Fibroblast of the aortic adventitia (primary cell): Measurements from ENCODE around the gene MLC1. TPM values are rescaled to one million over a fixed set of nuclear protein-coding genes. Genes with fewer than 3 reads are reported as not detected.

Experiments
- DNase-seq: peaks from one replicate; pipeline ENCODE4 v3.0.0-alpha.2; 2010; ENCODE audit warnings: low read depth
- H3K4me3 ChIP-seq: 2 replicates; pipeline ENCODE4 v1.5.1; 2011; ENCODE audit warnings: low read depth, mild to moderate bottlenecking, control low read depth, low read length, moderate library complexity
- total RNA-seq: library from RNA; depleted of rRNA; stranded (reverse); fragments of >200 nt; gene quantifications from 2 replicates; pipeline ENCODE4 v1.2.3, GENCODE V29; 2012; ENCODE audit warnings: low replicate concordance
- TF ChIP-seq, protein P1 (sequence below): IDR thresholded peaks from 2 replicates; pipeline ENCODE4 v1.5.1; 2011; ENCODE audit warnings: mild to moderate bottlenecking, low read length, control low read depth, inconsistent platforms; ENCODE audit not compliant: insufficient read depth

Gene MLC1
- total RNA-seq, 1 donor: 0.09 TPM

DNA sequence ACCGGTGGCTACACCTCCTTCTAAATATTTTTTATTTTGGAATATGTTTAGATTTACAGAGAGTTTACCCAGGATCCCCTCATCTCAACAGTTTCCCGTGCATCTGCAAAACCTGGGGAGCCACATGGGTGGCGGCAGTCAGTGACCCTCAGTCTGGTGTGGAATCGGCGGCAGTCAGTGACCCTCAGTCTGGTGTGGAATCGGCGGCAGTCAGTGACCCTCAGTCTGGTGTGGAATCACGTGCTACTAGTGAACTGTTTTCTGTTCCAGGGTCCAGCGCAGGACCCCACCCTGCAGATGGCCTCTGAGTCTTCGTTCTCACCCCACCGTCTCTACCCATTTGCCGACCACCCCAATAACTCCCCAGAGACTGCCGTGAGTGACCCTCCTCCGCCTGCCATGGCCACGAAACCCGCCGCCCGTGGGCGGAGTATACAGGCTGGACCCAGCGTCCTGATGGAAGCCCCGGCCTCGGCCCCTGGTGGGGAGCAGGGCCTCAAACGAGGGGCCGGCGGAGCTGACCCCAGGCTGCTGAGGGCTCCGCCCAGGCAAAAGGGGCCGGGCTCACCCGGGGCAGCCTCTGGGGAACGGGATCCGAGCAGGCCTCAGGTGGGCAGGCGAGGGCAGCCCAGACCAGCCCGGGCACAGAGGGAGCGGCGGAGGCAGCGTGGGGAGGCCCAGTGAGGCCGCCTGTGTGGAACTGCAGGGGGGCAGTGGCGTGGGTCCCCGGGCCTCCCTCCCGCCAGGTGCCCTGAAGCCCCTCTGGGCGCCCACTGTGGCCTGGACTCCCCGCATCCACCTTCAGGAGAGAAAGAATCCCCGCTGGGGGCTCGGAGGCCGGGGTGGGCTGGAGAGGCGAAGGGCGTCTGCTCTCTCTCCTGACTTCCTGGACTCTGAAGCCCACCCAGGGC, 75.2 kb downstream of the MLC1 start:
- DNase-seq: no peak
- H3K4me3 ChIP-seq: no peak overlapping the region
- TF ChIP-seq, protein P1, sequence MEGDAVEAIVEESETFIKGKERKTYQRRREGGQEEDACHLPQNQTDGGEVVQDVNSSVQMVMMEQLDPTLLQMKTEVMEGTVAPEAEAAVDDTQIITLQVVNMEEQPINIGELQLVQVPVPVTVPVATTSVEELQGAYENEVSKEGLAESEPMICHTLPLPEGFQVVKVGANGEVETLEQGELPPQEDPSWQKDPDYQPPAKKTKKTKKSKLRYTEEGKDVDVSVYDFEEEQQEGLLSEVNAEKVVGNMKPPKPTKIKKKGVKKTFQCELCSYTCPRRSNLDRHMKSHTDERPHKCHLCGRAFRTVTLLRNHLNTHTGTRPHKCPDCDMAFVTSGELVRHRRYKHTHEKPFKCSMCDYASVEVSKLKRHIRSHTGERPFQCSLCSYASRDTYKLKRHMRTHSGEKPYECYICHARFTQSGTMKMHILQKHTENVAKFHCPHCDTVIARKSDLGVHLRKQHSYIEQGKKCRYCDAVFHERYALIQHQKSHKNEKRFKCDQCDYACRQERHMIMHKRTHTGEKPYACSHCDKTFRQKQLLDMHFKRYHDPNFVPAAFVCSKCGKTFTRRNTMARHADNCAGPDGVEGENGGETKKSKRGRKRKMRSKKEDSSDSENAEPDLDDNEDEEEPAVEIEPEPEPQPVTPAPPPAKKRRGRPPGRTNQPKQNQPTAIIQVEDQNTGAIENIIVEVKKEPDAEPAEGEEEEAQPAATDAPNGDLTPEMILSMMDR: no peak

Other genes with a start within 250 kb of the MLC1 start
- gene ZBED4, start 231.6 kb downstream of the MLC1 start, total RNA-seq: 5.3 and 8.3 TPM in 2 replicates
- 8.3 and 19.9 TPM in 2 replicates for gene ALG12, start 167.0 kb downstream of the MLC1 start, total RNA-seq
- gene CRELD2, start 166.8 kb downstream of the MLC1 start, total RNA-seq: 34.0 and 69.4 TPM in 2 replicates
- gene PIM3, start 124.7 kb downstream of the MLC1 start, total RNA-seq: 14.1 and 15.2 TPM in 2 replicates
- not detected in 2 replicates for gene IL17REL, start 72.7 kb downstream of the MLC1 start, total RNA-seq
- not detected in 2 replicates for gene TTLL8, start 27.1 kb downstream of the MLC1 start, total RNA-seq
- 5.1 and 12.0 TPM in 2 replicates for gene MOV10L1, start 4.6 kb upstream of the MLC1 start, total RNA-seq
- 0.90 TPM in 2 replicates for gene PANX2, start 85.3 kb upstream of the MLC1 start, total RNA-seq
- gene TRABD, start 100.5 kb upstream of the MLC1 start, total RNA-seq: 15.5 and 16.8 TPM in 2 replicates
- gene SELENOO, start 115.6 kb upstream of the MLC1 start, total RNA-seq: 15.5 and 17.3 TPM in 2 replicates
- gene TUBGCP6, start 159.6 kb upstream of the MLC1 start, total RNA-seq: 23.6 and 39.7 TPM in 2 replicates
- 15.4 and 26.7 TPM in 2 replicates for gene HDAC10, start 165.8 kb upstream of the MLC1 start, total RNA-seq
- gene MAPK12, start 176.3 kb upstream of the MLC1 start, total RNA-seq: 28.0 and 35.5 TPM in 2 replicates
- 3.0 and 5.8 TPM in 2 replicates for gene MAPK11, start 185.0 kb upstream of the MLC1 start, total RNA-seq
- gene PLXNB2, start 222.2 kb upstream of the MLC1 start, total RNA-seq: 130 and 218 TPM in 2 replicates
- gene DENND6B, start 241.6 kb upstream of the MLC1 start, total RNA-seq: 2.8 and 4.3 TPM in 2 replicates